Effector memory CD8-positive, alpha-beta T cell (primary cell): Measurements from ENCODE around the gene NIPAL1.

Source experiments
- ATAC-seq: fragments of 150-1000 bp; cut with Tn5 transposase; replicated peaks from 2 replicates; pipeline ENCODE4 v1.10.0; 2021; ENCODE audit warnings: mild to moderate bottlenecking, moderate library complexity
- DNase-seq, 3 experiments: peaks; one replicate each; pipeline ENCODE4 v3.0.0; 2021
- H3K27ac Mint-ChIP-seq, 2 donors: one replicate each; pipeline ENCODE4 v1.8.0; 2022; ENCODE audit warnings: mild to moderate bottlenecking in 2 of 2, mixed read lengths in 2 of 2, moderate library complexity in 2 of 2
- H3K27me3 Mint-ChIP-seq, 2 donors: one replicate each; pipeline ENCODE4 v1.8.0; 2022; ENCODE audit warnings: mixed read lengths in 2 of 2
- H3K36me3 Mint-ChIP-seq: one replicate; pipeline ENCODE4 v1.8.0; 2022; ENCODE audit warnings: mild to moderate bottlenecking, moderate library complexity, mixed read lengths; ENCODE audit not compliant: insufficient read depth
- H3K4me1 Mint-ChIP-seq, 2 donors: one replicate each; pipeline ENCODE4 v1.8.0; 2022; ENCODE audit warnings: low read depth in 2 of 2, mixed read lengths in 2 of 2
- H3K4me3 Mint-ChIP-seq, 2 donors: one replicate each; pipeline ENCODE4 v1.8.0; 2022; ENCODE audit warnings: mild to moderate bottlenecking in 2 of 2, mixed read lengths in 2 of 2, moderate library complexity in 2 of 2
- H3K9me3 Mint-ChIP-seq, 2 donors: one replicate each; pipeline ENCODE4 v1.8.0; 2022; ENCODE audit warnings: mixed read lengths in 2 of 2

Gene NIPAL1

GRCh38 chr4:48049483-48049882, 32.9 kb downstream of the NIPAL1 start:
- peaks cover 32 to 35% of the 10 kb centered on the region in 2 donors for H3K4me1 Mint-ChIP-seq
- ATAC-seq, result no peak
- peaks cover 6% of the 10 kb centered on the region for H3K36me3 Mint-ChIP-seq
- H3K27me3 Mint-ChIP-seq, result peaks cover 10 to 29% of the 10 kb centered on the region in 2 donors
- no peaks in the 10 kb centered on the region for H3K9me3 Mint-ChIP-seq
- H3K4me3 Mint-ChIP-seq, result no peak overlapping the region
- no peak for DNase-seq
- H3K27ac Mint-ChIP-seq, result no peak overlapping the region

- ATAC-seq (no peak), DNase-seq (no peak)
- no peak overlapping the region for H3K27ac Mint-ChIP-seq
- no peak overlapping the region for H3K4me3 Mint-ChIP-seq
- no peaks in the 10 kb centered on the region for H3K9me3 Mint-ChIP-seq
- peaks cover 3 to 24% of the 10 kb centered on the region in 2 donors for H3K27me3 Mint-ChIP-seq
- H3K4me1 Mint-ChIP-seq, result peaks cover 25% of the 10 kb centered on the region in 2 donors
- H3K36me3 Mint-ChIP-seq, result peaks cover 6% of the 10 kb centered on the region
Measured at GRCh38 chr4:48051078-48051477, 34.5 kb downstream of the NIPAL1 start.

GRCh38 chr4:48058617-48059530, 42.3 kb downstream of the NIPAL1 start:
- Mint-ChIP-seq H3K4me1 (peaks cover 5 to 7% of the 10 kb centered on the region in 2 donors), H3K27me3 (peaks cover 0 to 28% of the 10 kb centered on the region in 2 donors), H3K27ac (peak overlapping the region; percentile 6 to 15), H3K9me3 (peaks cover 0 to 4% of the 10 kb centered on the region in 2 donors), H3K36me3 (no peaks in the 10 kb centered on the region), H3K4me3 (no peak overlapping the region)
- ATAC-seq (peak; percentile 68), DNase-seq (no peak)

GRCh38 chr4:48064349-48064748, 47.8 kb downstream of the NIPAL1 start:
- H3K4me3 Mint-ChIP-seq, result no peak overlapping the region
- peaks cover 2 to 5% of the 10 kb centered on the region in 2 donors for H3K4me1 Mint-ChIP-seq
- peaks cover 0 to 4% of the 10 kb centered on the region in 2 donors for H3K9me3 Mint-ChIP-seq
- H3K27me3 Mint-ChIP-seq, result peaks cover 0 to 28% of the 10 kb centered on the region in 2 donors
- DNase-seq, result no peak
- H3K27ac Mint-ChIP-seq, result peak overlapping the region in 1 of 2 donors; percentile 9
- peak; percentile 54 for ATAC-seq
- peaks cover 24% of the 10 kb centered on the region for H3K36me3 Mint-ChIP-seq

GRCh38 chr4:48065587-48066052, 49.0 kb downstream of the NIPAL1 start:
- Mint-ChIP-seq H3K36me3 (peaks cover 35% of the 10 kb centered on the region), H3K4me3 (no peak overlapping the region), H3K27ac (no peak overlapping the region)

GRCh38 chr4:48067536-48067935, 51.0 kb downstream of the NIPAL1 start:
- H3K9me3 Mint-ChIP-seq, result no peaks in the 10 kb centered on the region
- H3K4me1 Mint-ChIP-seq, result peaks cover 0 to 5% of the 10 kb centered on the region in 2 donors
- no peaks in the 10 kb centered on the region for H3K27me3 Mint-ChIP-seq
- no peak overlapping the region for H3K27ac Mint-ChIP-seq
- no peak for ATAC-seq
- no peak for DNase-seq
- peaks cover 48% of the 10 kb centered on the region for H3K36me3 Mint-ChIP-seq
- H3K4me3 Mint-ChIP-seq, result no peak overlapping the region

More at GRCh38 chr4:48065587-48066052, 49.0 kb downstream of the NIPAL1 start:
- Mint-ChIP-seq H3K4me1 (peaks cover 2 to 5% of the 10 kb centered on the region in 2 donors), H3K9me3 (peaks cover 0 to 1% of the 10 kb centered on the region in 2 donors), H3K27me3 (peaks cover 0 to 18% of the 10 kb centered on the region in 2 donors)
- ATAC-seq, result no peak
- DNase-seq, result no peak

GRCh38 chr4:48068182-48068581, 51.6 kb downstream of the NIPAL1 start:
- H3K27ac Mint-ChIP-seq, result no peak overlapping the region
- peaks cover 54% of the 10 kb centered on the region for H3K36me3 Mint-ChIP-seq

GRCh38 chr4:48069026-48069425, 52.5 kb downstream of the NIPAL1 start:
- Mint-ChIP-seq H3K27ac (no peak overlapping the region), H3K4me1 (peaks cover 0 to 5% of the 10 kb centered on the region in 2 donors), H3K9me3 (no peaks in the 10 kb centered on the region), H3K27me3 (no peaks in the 10 kb centered on the region), H3K36me3 (peaks cover 55% of the 10 kb centered on the region), H3K4me3 (no peak overlapping the region)
- no peak for DNase-seq
- no peak for ATAC-seq

More at GRCh38 chr4:48068182-48068581, 51.6 kb downstream of the NIPAL1 start:
- Mint-ChIP-seq H3K9me3 (no peaks in the 10 kb centered on the region), H3K27me3 (no peaks in the 10 kb centered on the region), H3K4me1 (peaks cover 0 to 5% of the 10 kb centered on the region in 2 donors), H3K4me3 (no peak overlapping the region)
- DNase-seq (no peak), ATAC-seq (no peak)

- DNase-seq, result no peak
- Mint-ChIP-seq H3K27ac (no peak overlapping the region), H3K4me3 (no peak overlapping the region), H3K4me1 (no peaks in the 10 kb centered on the region), H3K36me3 (peaks cover 64% of the 10 kb centered on the region), H3K9me3 (no peaks in the 10 kb centered on the region), H3K27me3 (peaks cover 0 to 5% of the 10 kb centered on the region in 2 donors)
- ATAC-seq, result no peak
Measured at GRCh38 chr4:48071191-48071590, 54.6 kb downstream of the NIPAL1 start.

- DNase-seq (no peak), ATAC-seq (no peak)
- Mint-ChIP-seq H3K36me3 (peaks cover 55% of the 10 kb centered on the region), H3K4me1 (peaks cover 0 to under 1% of the 10 kb centered on the region in 2 donors), H3K9me3 (no peaks in the 10 kb centered on the region), H3K27ac (no peak overlapping the region), H3K4me3 (no peak overlapping the region), H3K27me3 (peaks cover 0 to 5% of the 10 kb centered on the region in 2 donors)
Measured at GRCh38 chr4:48073567-48074103, 57.1 kb downstream of the NIPAL1 start.

GRCh38 chr4:48074657-48075056, 58.1 kb downstream of the NIPAL1 start:
- DNase-seq, result no peak
- Mint-ChIP-seq H3K4me3 (no peak overlapping the region), H3K4me1 (peaks cover 4 to 5% of the 10 kb centered on the region in 2 donors), H3K9me3 (no peaks in the 10 kb centered on the region), H3K27ac (no peak overlapping the region), H3K27me3 (peaks cover 0 to 5% of the 10 kb centered on the region in 2 donors), H3K36me3 (peaks cover 47% of the 10 kb centered on the region)
- no peak for ATAC-seq

GRCh38 chr4:48078425-48078824, 61.9 kb downstream of the NIPAL1 start:
- peaks cover 11% of the 10 kb centered on the region in 2 donors for H3K4me1 Mint-ChIP-seq
- no peak for ATAC-seq
- DNase-seq, result no peak
- H3K9me3 Mint-ChIP-seq, result no peaks in the 10 kb centered on the region
- no peak overlapping the region for H3K4me3 Mint-ChIP-seq
- peaks cover 33% of the 10 kb centered on the region for H3K36me3 Mint-ChIP-seq
- H3K27ac Mint-ChIP-seq, result no peak overlapping the region
- H3K27me3 Mint-ChIP-seq, result peaks cover 0 to 5% of the 10 kb centered on the region in 2 donors

GRCh38 chr4:48078862-48079655, 62.5 kb downstream of the NIPAL1 start:
- peaks cover 0 to 5% of the 10 kb centered on the region in 2 donors for H3K27me3 Mint-ChIP-seq
- H3K4me3 Mint-ChIP-seq, result no peak overlapping the region
- H3K9me3 Mint-ChIP-seq, result no peaks in the 10 kb centered on the region
- H3K27ac Mint-ChIP-seq, result peak overlapping the region in 1 of 2 donors; percentile 47
- peaks cover 11% of the 10 kb centered on the region in 2 donors for H3K4me1 Mint-ChIP-seq
- DNase-seq, result no peak
- H3K36me3 Mint-ChIP-seq, result peaks cover 32% of the 10 kb centered on the region
- no peak for ATAC-seq
